HG02678 (cell line): Measurements from ENCODE around the gene NOTUM.

Source experiments
- ATAC-seq: cut with Tn5 transposase; IDR thresholded peaks from one replicate; pipeline ENCODE4 v1.9.1; 2021; ENCODE audit warnings: mild to moderate bottlenecking, moderate library complexity; ENCODE audit not compliant: unreplicated experiment

NOTUM gene

GRCh38 chr17:81926451-81927151, 34.4 kb downstream of the NOTUM start:
- ATAC-seq, result peak; percentile 18

- ATAC-seq, result no peak
These were observed 35.0 kb downstream of the NOTUM start for GRCh38 chr17:81925860-81926450.

- no peak for ATAC-seq
These were observed 36.1 kb downstream of the NOTUM start for GRCh38 chr17:81924557-81925532.

- no peak for ATAC-seq
These were observed 37.4 kb downstream of the NOTUM start for GRCh38 chr17:81923302-81924260.

GRCh38 chr17:81922566-81923301, 38.3 kb downstream of the NOTUM start:
- ATAC-seq, result no peak

- no peak for ATAC-seq
These were observed 38.9 kb downstream of the NOTUM start for GRCh38 chr17:81921996-81922565.

GRCh38 chr17:81921537-81921862, 39.5 kb downstream of the NOTUM start:
- no peak for ATAC-seq

- no peak for ATAC-seq
These were observed 40.1 kb downstream of the NOTUM start for GRCh38 chr17:81920612-81921536.

- no peak for ATAC-seq
These were observed 42.0 kb downstream of the NOTUM start for GRCh38 chr17:81918832-81919545.

- peak; percentile 11 for ATAC-seq
These were observed 42.7 kb downstream of the NOTUM start for GRCh38 chr17:81918333-81918669.

GRCh38 chr17:81917565-81918332, 43.2 kb downstream of the NOTUM start, which contains the start of gene SIRT7:
TSS of gene SIRT7 (minus strand) at chr17:81918176. CDS start at chr17:81918131, 45 bp downstream.
- peak; percentile 69 for ATAC-seq

- no peak for ATAC-seq
These were observed 44.6 kb downstream of the NOTUM start for GRCh38 chr17:81916234-81917001.

GRCh38 chr17:81915331-81915730, 45.7 kb downstream of the NOTUM start:
- ATAC-seq, result no peak

GRCh38 chr17:81914103-81914850, 46.7 kb downstream of the NOTUM start:
- no peak for ATAC-seq

GRCh38 chr17:81913394-81914102, 47.4 kb downstream of the NOTUM start:
- ATAC-seq, result no peak
